Sciatic nerve (tissue), 2 donors: ENCODE measurements around the gene ZNF518A. TPM values are rescaled to one million over a fixed set of nuclear protein-coding genes. Genes with fewer than 3 reads are reported as not detected.
"Not testable (repeated sequence)": the region's sequence is repeated elsewhere in the genome, so short reads cannot be mapped to it uniquely, and the experiment has no call there.

Experiments used
- ATAC-seq: fragments of 200-7000 bp; cut with Tn5 transposase; one replicate; pipeline ENCODE4 v1.9.1; 2020; ENCODE audit warnings: mild to moderate bottlenecking, moderate library complexity
- DNase-seq: peaks from one replicate; pipeline ENCODE4 v3.0.0-alpha.2; 2020; ENCODE audit warnings: low spot score
- intact Hi-C: fragments of 100-400 bp; cut with DNase I; formaldehyde crosslinking; loops from one replicate; pipeline ENCODE4 v1.14.2; 2022
- total RNA-seq: library from RNA; stranded (reverse); fragmentation: NEBNext Ultra II Directional; extraction: Animal tissue kit (Norgen Biotek cat#: 25700); gene quantifications from one replicate; pipeline ENCODE4 v1.2.1, GENCODE V29; 2021
- donor health status: DM: no; HTN: no; CAD: no.
- donor health status: DM: no; HTN: no; CAD: no.

Gene ZNF518A
- total RNA-seq, 1 donor from 2014 or later = 33.4 TPM

- ATAC-seq (no peak), DNase-seq (no peak)
- intact Hi-C loops = no loop called here
Measured at GRCh38 chr10:96131621-96132020, 1.5 kb downstream of the ZNF518A start.

DNA sequence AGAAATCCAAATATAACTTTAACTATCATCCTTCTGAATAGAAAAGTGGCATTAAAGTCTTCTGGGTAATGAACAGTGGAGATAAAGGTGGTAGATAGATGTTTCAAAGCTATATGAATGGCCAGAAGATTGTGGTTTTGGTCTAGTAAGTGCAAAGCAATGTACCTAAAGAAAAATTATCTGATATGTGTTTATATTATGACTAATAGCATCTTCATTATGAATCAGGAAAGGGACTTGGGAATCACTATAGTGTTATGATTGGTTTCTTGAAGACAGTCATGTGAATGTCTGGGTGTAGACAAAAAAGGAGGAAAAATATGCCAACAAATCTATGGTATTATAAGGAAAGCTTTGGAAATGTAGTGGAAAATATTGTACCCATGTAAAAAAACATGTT, 3.0 kb downstream of the ZNF518A start:
- DNase-seq (no peak), ATAC-seq (no peak)
- intact Hi-C loops = no loop called here

DNA sequence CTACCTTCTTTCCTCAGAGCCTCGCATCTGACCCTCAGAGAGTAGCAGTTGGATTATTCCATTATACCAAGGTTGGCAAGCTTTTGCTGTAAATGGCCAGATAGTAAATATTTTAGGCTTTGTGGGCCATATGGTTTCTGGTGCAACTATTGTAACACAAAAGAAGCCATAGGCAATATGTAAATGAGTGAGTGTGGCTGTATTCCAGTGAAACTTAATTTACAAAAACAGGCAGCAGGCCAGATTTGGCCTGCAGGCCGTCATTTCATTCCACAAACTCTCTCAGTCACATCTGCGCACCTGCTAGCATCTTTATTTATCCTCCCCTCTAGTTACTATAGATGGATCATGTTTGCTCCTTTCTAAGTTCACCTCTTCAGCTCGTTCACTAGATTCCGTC, 6.7 kb downstream of the ZNF518A start:
- intact Hi-C loops = no loop called here
- DNase-seq (no peak), ATAC-seq (no peak)

DNA sequence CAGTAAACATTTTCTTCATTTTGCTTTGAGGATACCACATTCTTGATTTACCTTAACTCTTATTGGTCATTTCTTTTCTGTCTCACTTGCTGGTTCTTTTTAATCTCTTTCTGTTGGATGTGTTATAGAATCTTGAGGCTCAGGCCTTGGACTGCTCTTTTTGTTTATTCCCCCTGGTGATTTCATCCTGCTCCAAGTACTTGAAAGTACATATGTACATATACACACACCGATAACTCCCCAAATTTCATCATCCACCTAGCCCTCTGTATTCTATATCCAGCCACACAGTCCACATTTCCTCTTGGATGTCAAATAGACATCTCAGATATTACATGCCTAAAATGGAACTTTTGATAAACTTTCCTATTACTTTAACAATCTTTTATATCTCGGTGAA, 7.5 kb downstream of the ZNF518A start:
- DNase-seq (no peak), ATAC-seq (no peak)
- intact Hi-C loops = no loop called here

GRCh38 chr10:96138102-96138501, 8.0 kb downstream of the ZNF518A start:
- intact Hi-C loops = no loop called here
- no peak for DNase-seq
- no peak for ATAC-seq

GRCh38 chr10:96152437-96152836, 22.3 kb downstream of the ZNF518A start:
- no peak for DNase-seq
- ATAC-seq = no peak
- intact Hi-C loops = no loop called here

DNA sequence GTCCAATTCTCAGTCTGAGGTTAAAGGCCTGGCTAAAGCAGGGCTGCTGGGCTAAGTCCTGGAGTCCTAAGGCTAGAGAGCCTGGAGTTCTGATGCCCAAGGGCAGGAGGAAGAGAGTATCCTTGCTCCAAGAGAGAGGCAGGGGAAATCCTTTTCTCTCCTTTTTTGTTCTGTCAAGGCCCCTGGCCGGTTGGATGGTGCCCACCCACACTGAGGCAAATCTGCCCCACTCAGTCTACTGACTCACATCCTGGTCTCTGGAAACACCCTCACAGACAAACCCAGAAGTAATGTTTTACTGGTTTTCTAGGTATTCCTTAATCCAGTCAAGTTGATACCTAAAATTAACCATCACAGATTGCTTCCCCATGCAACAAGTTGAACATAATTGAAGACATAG, 23.0 kb downstream of the ZNF518A start:
- no peak for DNase-seq
- ATAC-seq = no peak
- intact Hi-C loops = no loop called here

- ATAC-seq = no peak
- no peak for DNase-seq
- intact Hi-C loops = no loop called here
Measured at GRCh38 chr10:96165726-96166125, 35.6 kb downstream of the ZNF518A start.

DNA sequence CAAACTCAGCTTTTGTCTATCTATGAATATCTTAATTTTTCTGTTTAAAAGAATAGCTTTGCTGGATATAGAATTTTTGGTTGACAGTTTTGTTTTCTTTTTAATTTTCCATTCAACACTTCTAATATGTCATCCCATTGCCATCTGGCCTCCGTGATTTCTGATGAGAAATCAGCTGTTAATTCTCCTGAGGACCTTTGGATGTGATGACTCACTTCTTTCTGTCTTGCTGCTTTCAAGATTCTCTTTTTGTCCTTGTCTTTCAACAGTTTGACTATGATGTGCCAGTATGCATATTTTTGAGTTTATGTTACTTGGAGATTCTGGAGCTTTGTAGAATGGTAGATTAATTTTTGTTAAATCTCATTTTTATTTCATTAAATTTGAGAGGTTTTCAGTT, 38.4 kb downstream of the ZNF518A start:
- intact Hi-C loops = no loop called here
- ATAC-seq (no peak), DNase-seq (no peak)

- intact Hi-C loops = no loop called here
- no peak for DNase-seq
- no peak for ATAC-seq
Measured at GRCh38 chr10:96170230-96170629, 40.1 kb downstream of the ZNF518A start.

DNA sequence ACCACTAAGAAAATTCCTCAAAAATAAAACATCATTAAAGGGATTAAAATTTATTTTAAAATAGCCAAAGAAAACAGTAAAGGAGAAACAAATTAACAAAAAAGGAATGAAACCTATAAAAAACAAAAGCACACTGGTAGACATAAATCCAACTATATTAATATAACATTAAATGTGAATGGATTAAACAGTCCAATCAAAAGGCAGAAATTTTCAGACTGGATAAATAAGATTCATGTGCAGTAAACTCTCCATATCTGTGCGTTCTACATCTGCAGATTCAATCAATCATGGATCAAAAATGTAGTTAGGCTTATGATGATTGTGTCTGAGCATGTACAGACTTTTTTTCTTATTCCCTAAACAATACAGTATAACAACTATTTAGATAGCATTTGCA, 42.6 kb downstream of the ZNF518A start:
- ATAC-seq (no peak), DNase-seq (no peak)
- intact Hi-C loops = no loop called here

DNA sequence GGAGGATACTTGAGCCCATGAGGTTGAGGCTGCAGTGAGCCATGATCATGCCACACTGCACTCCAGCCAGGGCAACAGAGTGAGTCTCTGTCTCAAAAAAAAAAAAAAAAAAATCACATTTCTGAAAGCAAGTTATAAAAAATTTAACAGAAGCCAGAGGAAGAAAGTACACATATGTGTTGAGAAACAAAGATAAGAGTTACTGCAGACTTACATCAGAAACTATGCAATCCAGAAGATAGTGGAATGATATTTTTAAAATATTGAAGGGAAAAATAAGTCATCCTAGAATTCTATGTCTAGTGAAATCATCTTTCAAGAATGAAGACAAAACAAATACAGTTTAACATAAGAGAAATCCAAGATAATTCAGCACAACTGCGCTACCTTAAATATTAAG, 46.9 kb downstream of the ZNF518A start:
- DNase-seq (no peak), ATAC-seq (no peak)
- intact Hi-C loops = no loop called here

GRCh38 chr10:96188421-96188820, 58.3 kb downstream of the ZNF518A start:
- intact Hi-C loops = no loop called here
- DNase-seq = no peak
- no peak for ATAC-seq

DNA sequence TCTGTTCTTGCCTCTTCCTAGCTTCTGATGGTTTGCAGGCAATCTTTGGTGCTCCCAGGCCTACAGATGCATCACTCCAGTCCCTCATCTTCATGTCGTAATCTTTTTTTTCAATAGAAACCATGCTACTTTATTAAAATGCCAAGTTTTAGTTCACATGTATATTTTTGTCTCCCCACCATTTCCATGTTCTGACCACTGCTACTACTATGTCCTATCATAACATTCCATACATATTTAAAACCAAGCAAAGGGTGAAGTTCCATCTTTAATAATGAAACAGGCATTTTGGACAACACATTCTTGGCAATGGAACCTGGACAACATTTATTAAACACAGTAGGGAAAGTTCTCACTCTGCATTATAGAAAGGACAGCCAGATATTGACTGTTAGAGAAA, 58.8 kb downstream of the ZNF518A start:
- intact Hi-C loops = no loop called here
- no peak for DNase-seq
- ATAC-seq = no peak

- ATAC-seq, intact Hi-C loops, DNase-seq: not testable (repeated sequence)
Measured at GRCh38 chr10:96189505-96189904, 59.4 kb downstream of the ZNF518A start.

DNA sequence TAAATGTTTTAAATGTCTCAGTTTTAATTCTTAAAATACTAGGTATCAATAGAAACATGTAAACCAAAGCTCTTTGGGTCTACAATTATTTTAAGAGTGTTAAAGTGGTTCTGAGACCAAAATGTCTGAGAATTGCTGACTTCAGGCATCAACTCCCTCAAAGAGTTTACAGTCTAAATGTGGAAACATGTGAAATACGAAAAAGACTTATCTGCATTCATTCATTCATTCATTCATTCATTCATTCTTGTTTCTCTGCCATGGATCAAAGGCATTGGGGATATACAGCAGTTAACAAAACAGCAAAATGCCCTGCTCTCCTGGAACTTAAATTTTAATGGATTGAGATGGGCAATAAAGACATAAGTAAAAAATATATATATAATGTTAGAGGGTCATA, 71.4 kb downstream of the ZNF518A start:
- intact Hi-C loops = no loop called here
- ATAC-seq (no peak), DNase-seq (no peak)

DNA sequence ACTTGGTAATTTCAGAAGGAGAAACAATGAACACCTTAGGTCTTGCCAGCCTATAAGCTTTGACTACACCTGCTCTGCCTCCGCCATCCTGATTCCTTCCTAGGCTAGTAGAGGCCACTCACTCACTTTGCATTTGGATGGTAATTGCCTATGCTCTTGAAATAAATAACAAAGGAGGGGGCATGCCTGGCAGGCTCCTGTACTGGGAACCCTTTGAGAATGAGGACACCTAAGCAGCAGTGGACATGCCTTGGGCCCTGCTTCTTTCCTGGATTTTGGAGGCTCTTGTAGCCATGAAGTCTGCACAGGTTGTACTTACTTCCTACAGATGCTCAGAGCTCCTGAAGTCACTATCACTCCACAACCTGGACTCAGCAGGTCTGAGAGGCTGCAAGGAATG, 75.5 kb downstream of the ZNF518A start:
- intact Hi-C loops = no loop called here
- no peak for ATAC-seq
- DNase-seq = no peak

DNA sequence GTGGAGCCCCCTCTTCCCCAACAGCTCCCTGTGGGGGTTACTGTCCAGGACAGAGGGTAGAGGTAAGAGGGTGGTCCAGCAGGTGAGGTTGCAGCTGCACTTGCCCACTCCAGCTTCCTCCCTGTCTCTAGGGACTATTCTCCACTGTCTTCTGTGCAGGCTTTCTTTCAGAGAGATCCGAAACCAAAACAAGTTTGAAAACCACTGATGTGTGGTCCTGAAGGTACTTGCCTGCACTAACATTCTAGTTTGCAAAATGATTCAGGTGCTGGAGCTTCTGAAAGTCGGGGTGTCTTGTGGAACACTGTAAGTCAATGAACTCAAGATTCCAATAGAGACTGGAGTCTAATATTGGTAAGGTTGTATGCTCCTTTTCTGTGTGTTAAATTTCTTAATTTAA, 78.2 kb downstream of the ZNF518A start:
- DNase-seq (no peak), ATAC-seq (no peak)
- intact Hi-C loops = no loop called here

- intact Hi-C loops = no loop called here
- DNase-seq (no peak), ATAC-seq (no peak)
Measured at GRCh38 chr10:96208946-96209345, 78.8 kb downstream of the ZNF518A start.

DNA sequence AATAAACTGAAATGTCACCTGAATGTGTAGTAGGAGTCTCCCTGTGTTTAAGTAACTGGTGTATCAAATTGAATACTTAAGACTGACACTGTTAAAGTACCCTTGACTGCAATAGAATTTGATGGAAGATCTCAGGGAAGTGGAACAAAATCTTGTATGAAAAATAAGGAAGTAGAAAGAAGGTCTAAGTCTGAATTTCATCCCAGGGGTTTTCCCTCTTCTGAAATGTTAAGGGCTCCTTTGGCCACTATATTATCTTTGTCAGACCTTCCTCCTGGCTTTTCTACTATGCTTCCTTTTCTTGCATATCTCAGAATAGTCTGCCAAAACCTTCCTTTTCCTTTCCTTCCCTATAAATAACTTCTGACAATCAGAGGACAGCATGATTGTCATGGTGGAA, 81.7 kb downstream of the ZNF518A start:
- DNase-seq (no peak), ATAC-seq (no peak)
- intact Hi-C loops = no loop called here

- DNase-seq (no peak), ATAC-seq (no peak)
- intact Hi-C loops = no loop called here
Measured at GRCh38 chr10:96212911-96213310, 82.8 kb downstream of the ZNF518A start.
